Breast epithelium (tissue), 4 donors: ENCODE results near the gene AWAT1. TPM values are rescaled to one million over a fixed set of nuclear protein-coding genes. Genes with fewer than 3 reads are reported as not detected.
A peak's percentile ranks its signal among the peaks of the same experiment; 100 is the strongest.
"Not testable (repeated sequence)": the region's sequence is repeated elsewhere in the genome, so short reads cannot be mapped to it uniquely, and the experiment has no call there.

ENCODE experiments used
- DNase-seq, 2 donors: peaks; one replicate each; pipeline ENCODE4 v3.0.0-alpha.2; 2019; ENCODE audit warnings: low spot score in 2 of 2
- H3K27ac ChIP-seq, 2 donors: fragments of 200-600 bp; sonication (generic) in 1 of 2; one replicate each; pipeline ENCODE4 v1.5.1; 2016 to 2019; ENCODE audit warnings: mild to moderate bottlenecking in 1 of 2
- H3K27me3 ChIP-seq, 2 donors: fragments of 200-600 bp; sonication (generic) in 1 of 2; one replicate each; pipeline versions ENCODE4 v1.5.1 to v1.6.0; 2017 to 2019; ENCODE audit warnings: control low read depth in 1 of 2, mild to moderate bottlenecking in 1 of 2
- H3K36me3 ChIP-seq: fragments of 200-600 bp; one replicate; pipeline ENCODE4 v1.5.1; 2019
- H3K4me1 ChIP-seq, 2 donors: fragments of 200-600 bp; sonication (generic); one replicate each; pipeline ENCODE4 v1.5.1; 2016 to 2019; ENCODE audit warnings: control low read depth in 1 of 2
- H3K4me3 ChIP-seq, 3 donors: fragments of 200-600 bp; sonication (generic); 1 replicate in 2 of 3; 2 replicates in 1 of 3; pipeline ENCODE4 v1.5.1; 2016 to 2019; ENCODE audit warnings: mild to moderate bottlenecking in 3 of 3, moderate library complexity in 2 of 3
- H3K9me3 ChIP-seq, 2 donors: fragments of 200-600 bp; sonication (generic) in 1 of 2; one replicate each; pipeline ENCODE4 v1.5.1; 2016 to 2019; ENCODE audit warnings: control low read depth in 1 of 2
- CTCF ChIP-seq, 3 donors: fragments of 450-650 bp; IDR thresholded peaks; one replicate each; pipeline ENCODE4 v1.5.1; 2016 to 2017; ENCODE audit warnings: antibody characterized with exemption in 3 of 3, mild to moderate bottlenecking in 3 of 3, moderate library complexity in 3 of 3
- POLR2A ChIP-seq: fragments of 450-650 bp; IDR thresholded peaks from one replicate; pipeline ENCODE4 v1.6.1; 2016; ENCODE audit warnings: antibody characterized with exemption, mild to moderate bottlenecking, moderate library complexity
- POLR2AphosphoS5 ChIP-seq, 3 donors: sonication (generic); formaldehyde crosslinking; IDR thresholded peaks; one replicate each; pipeline ENCODE4 v1.6.1; 2017; ENCODE audit warnings: antibody characterized with exemption in 3 of 3
- intact Hi-C: fragments of 100-400 bp; cut with DNase I; formaldehyde crosslinking; loops from one replicate; pipeline ENCODE4 v1.15.1; 2023; ENCODE audit warnings: low total_unique reads
- total RNA-seq, 3 donors: library from RNA; depleted of rRNA; stranded (reverse); fragments of >200 nt; gene quantifications; one replicate each; pipeline ENCODE4 v1.1.0, GENCODE V29; 2016

AWAT1 gene
- total RNA-seq, 3 donors from 2014 or later, result not detected

- TF ChIP-seq POLR2AphosphoS5 (IDR thresholded peaks at IDR 0.05) (no peak), CTCF (IDR thresholded peaks at IDR 0.05) (peak in 2 of 3 donors; percentile 27 to 37)
- Histone ChIP-seq H3K36me3 (no peaks in the 10 kb centered on the region), H3K4me3 (no peak overlapping the region), H3K9me3 (peaks cover 0 to 6% of the 10 kb centered on the region in 2 donors), H3K27me3 (peaks cover 0 to 38% of the 10 kb centered on the region in 2 donors), H3K4me1 (no peaks in the 10 kb centered on the region), H3K27ac (no peak overlapping the region)
- intact Hi-C loops, result no loop called here
- peak; percentile 39 to 53 for DNase-seq
Observed at GRCh38 chrX:70262952-70263567, 28.6 kb downstream of the AWAT1 start.

GRCh38 chrX:70264784-70265183, 30.3 kb downstream of the AWAT1 start:
- intact Hi-C loops, result no loop called here
- peaks cover 0 to 6% of the 10 kb centered on the region in 2 donors for H3K9me3 ChIP-seq
- no peak overlapping the region for H3K27ac ChIP-seq
- H3K36me3 ChIP-seq, result no peaks in the 10 kb centered on the region
- no peaks in the 10 kb centered on the region for H3K4me1 ChIP-seq
- H3K4me3 ChIP-seq, result no peak overlapping the region
- peaks cover 0 to 37% of the 10 kb centered on the region in 2 donors for H3K27me3 ChIP-seq
- TF ChIP-seq POLR2A (no peak), CTCF (IDR thresholded peaks at IDR 0.05) (no peak)
- DNase-seq, result no peak

- no peak for TF ChIP-seq POLR2A
- TF ChIP-seq CTCF (IDR thresholded peaks at IDR 0.05), result no peak
- no peak for TF ChIP-seq POLR2AphosphoS5 (IDR thresholded peaks at IDR 0.05)
- peaks cover 0 to 42% of the 10 kb centered on the region in 2 donors for H3K27me3 ChIP-seq
- no peak within 1 kb of the TSS for H3K27ac ChIP-seq
- H3K9me3 ChIP-seq, result peaks cover 0 to 6% of the 10 kb centered on the region in 2 donors
- H3K4me1 ChIP-seq, result no peaks in the 10 kb centered on the region
- H3K4me3 ChIP-seq, result no peak within 1 kb of the TSS
- intact Hi-C loops, result no loop called here
- no peak for DNase-seq
- no peaks in the 10 kb centered on the region for H3K36me3 ChIP-seq
Observed at GRCh38 chrX:70268034-70268433, 33.6 kb downstream of the AWAT1 start, which contains the start of gene ARR3. TSS of gene ARR3 (plus strand) at chrX:70268334. CDS start at chrX:70269386, 1,052 bp downstream.

GRCh38 chrX:70274029-70274428, 39.6 kb downstream of the AWAT1 start:
- intact Hi-C loops, H3K36me3 ChIP-seq, H3K4me3 ChIP-seq, H3K4me1 ChIP-seq, DNase-seq, H3K27ac ChIP-seq, H3K9me3 ChIP-seq: not testable (repeated sequence)
- peaks cover 0 to 56% of the 10 kb centered on the region in 2 donors for H3K27me3 ChIP-seq

GRCh38 chrX:70279081-70279480, 44.6 kb downstream of the AWAT1 start:
- intact Hi-C loops, result no loop called here
- Histone ChIP-seq H3K36me3 (no peaks in the 10 kb centered on the region), H3K27me3 (peaks cover 0 to 66% of the 10 kb centered on the region in 2 donors), H3K27ac (no peak overlapping the region), H3K9me3 (no peaks in the 10 kb centered on the region), H3K4me3 (no peak overlapping the region), H3K4me1 (no peaks in the 10 kb centered on the region)
- TF ChIP-seq POLR2AphosphoS5 (IDR thresholded peaks at IDR 0.05) (no peak), CTCF (IDR thresholded peaks at IDR 0.05) (no peak), POLR2A (no peak)
- DNase-seq, result no peak
